SHP77 treated with DMSO at 0.1 percent for 48 hours (cell line): Measurements from ENCODE around the gene TAF10.

ENCODE experiments used
- DNase-seq: peaks from one replicate; lab custom pipeline; 2025; lab: John Stamatoyannopoulos, UW

TAF10 gene

DNA sequence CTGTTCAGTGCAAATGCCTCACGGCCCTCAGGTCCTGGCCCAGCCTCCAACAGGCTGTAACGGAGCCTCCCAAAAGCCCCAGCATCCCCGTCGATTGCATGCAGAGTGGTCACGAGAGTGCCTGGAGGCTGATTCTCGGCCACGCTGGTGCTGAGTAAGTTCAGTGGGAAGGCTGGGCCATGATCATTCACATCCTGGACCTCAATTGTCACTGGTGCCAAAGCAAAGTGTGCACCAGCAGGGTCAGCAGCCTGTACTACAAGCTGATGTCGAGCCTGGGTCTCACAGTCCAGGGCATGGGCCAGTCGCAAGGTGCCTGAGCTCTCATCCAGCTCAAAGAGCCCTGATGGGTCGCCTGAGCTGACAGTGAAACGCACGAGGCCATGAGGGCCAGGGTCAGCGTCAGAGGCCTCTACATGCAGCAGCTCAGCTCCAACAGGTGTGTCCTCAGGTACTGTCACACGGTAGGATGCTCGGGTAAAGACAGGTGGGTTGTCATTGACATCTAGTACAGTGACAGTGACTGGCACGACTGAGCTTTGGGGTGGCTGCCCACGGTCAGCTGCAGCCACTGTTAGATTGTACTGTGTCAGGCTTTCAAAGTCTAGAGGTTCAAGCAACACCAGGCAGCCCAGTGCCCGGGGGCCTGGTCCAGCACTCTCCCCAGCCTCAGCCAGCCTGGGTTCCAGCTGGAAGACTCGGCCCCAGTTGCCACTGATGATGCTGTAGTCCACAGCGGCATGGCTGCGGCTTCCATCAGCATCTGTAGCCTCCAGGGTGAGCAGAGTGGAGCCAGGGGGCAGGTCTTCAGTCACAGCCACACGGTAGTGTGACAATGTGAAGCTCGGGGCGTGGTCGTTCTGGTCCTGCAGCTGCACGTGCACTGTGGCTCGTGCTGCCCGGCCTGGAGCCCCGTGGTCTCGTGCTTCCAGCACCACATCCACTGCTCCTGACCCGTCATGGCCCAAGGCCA is 11.7 kb upstream of the TAF10 start:
- no peak for DNase-seq

DNA sequence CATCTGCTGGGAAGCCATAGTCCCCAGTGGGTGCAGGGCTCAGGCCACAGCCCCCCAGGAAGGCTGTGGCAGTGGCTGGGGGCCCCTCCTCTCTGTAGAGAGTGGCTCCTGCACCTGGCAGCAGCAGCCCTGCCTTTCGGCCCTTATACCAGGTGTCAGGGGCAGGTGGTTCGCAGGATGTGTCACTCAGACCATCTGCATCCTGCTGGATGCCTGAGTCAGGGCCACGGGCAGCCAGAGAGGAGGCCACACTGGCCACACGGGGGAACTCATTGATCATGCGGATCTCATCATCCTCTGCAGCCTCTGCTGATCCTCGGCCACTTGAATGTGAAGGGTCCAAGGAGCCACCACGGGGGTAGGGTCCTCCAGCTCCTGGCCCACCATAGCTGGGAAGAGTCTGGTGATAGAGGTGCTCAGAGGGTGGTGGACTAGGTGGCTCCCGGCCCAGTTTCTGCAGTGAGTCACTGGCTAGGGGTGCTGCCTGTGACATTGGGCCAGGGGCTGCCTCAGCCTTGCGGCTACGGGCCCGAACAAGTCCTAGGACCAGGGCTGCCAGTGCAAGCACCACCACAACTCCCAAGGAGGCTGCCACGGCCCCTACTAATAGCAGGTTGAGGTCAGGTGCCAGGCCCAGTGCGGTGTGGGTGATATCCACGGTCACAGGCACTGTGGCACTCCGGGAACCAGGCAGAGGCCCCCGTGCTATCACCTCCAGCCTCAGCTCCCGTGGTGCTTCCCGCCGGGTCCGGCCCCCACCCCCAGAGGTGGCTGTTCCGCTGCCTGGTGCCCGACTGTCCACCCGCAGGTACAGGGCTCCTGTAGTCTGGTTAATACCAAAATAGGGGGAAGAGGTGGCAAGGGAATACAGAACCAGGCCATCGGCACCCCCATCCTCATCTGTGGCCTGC is 10.5 kb upstream of the TAF10 start:
- DNase-seq: no peak

DNA sequence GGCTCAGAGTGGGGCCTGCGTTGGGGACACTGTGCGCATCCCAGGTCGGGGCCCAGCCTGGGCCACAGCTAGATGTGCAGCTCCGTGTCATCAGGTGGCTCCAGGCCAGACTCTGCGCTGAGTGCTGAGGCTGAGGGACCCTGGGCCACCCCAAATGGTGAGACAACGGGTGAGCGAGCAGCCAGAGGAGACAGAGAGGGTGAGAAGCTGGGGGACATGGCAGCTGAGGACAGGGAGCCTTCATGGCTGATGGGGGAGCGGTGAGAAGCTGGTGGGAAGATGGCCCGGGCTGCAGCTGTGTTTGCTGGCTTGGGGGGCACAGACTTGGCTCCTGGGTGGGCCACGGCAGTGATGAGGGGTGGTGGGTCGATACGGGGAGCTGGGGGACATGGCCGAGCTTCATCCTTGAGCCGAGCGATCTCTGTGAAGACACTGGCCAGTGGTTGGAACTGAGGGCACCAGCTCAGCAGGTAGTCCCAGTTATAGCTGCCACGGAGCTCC is 9.7 kb upstream of the TAF10 start:
- DNase-seq: no peak

DNA sequence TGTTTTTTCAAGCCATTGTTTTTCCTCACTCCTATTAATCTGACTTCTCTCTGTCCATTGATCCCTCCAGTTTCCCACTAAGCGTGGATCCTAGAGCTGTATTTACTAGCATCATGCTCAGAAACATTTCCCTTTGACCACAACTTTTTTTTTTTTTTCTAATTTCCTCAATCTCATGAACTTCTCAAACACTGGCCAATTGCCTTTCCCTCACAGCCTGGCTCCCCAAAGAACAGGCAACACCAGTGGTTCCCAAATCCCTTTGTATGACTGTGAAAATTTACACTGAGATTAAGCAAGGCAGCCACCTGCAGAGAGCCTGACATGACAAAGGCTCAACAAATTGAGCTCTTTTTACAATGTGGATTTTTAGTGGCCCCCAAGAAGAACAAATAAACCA is 8.6 kb upstream of the TAF10 start:
- DNase-seq: no peak

DNA sequence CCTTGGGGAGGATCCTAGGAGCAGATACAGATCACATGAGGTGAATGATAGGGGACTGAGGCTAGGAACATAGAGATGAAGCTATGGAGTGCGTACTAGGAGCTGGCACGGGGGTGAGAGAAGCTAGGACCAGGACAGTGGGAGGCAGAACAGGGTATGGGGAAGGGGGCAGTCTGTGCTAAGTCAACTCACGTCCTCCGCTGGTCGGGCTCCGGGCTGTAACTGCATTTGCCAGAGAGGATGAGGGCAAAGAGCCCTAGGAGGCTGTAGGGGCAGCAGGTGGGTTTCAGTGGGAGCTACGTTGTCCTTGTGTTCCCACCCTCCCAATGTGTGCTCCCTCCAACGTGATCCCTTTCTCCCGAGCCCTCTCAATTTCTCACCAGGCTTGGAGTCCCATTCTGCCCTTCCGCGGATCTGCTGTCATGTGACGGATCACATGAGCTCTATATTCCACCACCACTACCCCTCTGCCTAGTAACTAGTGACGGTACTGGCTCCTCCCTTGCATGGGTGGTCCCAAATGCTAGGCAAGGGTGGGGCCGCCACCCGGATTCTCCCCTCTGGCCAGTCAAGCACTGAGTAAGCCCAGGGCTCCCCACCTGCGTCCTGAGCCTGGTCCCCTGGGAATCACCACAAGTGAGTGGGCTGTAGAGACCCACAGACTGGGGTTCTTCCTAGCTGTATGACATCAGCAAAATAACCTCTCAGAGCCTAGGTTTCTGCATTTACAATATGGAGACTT is 7.2 kb upstream of the TAF10 start, which contains the start of gene TPP1:
TPP1 (minus strand) TSS at position 419 of the 742 bp plus-strand sequence; CDS start at position 397, 22 bp downstream.
- peak; percentile 44 for DNase-seq

DNA sequence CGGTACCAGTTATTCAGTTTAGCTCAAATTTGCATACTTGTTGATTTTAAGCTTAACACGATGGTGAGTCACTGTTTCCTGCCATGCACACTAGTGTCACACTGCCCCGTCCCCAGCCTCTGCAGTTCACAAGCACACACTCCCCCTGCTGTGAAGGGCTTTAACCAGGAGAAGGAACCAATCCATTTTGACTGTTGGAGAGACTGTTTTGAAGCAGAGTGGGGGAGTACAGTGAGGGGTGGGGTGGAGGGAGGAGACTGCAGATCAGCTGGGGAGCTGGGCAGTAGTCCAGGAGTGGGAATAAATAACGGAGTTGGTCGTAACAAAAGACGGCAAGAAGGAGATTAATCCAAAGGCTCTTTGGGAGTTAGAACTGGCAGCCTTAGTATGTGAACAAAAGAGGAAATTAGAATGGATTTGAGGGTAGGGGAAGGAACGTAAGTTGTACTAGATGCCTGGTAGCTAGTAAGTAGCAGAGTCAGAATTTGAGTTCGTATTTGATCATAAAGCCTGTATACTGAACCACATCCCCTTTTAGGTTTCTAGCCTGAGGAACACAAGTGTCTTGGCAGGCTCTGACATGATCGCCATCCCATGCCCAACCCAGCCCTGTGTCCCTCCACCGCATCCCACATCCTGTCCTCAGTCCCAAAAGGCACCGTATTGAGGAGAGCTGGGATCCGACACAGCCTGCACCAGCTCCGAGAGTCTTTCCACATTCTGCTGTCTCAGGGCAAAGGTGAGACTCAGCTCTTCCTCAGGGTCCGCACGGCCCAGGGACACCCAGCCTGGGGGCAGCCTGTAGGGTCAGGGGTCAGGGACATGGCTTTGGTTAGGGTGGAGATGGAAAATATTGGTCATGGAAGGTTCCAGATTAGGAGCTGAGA is 6.3 kb upstream of the TAF10 start:
- DNase-seq: no peak

DNA sequence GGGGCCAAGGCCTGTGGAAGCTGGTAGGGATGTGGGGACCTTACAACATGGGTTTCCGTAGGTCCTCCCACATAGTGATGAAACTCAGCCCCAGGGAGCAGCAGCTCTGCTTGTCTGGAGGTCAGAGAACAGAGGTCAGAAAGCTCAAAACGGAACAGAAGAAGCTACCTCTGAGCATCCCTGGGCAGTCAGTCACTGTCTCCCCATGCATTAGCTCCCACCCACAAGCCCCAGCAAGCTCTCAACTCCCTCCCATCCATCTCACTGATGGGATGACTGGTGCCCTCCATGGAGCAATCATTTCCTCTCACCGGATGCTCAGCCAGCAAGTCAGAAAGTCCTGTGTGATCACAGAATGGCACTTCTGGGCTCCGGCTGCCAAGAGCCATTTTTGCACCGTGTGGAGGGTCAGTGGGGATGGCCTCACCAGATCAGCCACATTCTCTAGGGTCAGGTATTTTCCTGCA is 5.3 kb upstream of the TAF10 start:
- DNase-seq: no peak

DNA sequence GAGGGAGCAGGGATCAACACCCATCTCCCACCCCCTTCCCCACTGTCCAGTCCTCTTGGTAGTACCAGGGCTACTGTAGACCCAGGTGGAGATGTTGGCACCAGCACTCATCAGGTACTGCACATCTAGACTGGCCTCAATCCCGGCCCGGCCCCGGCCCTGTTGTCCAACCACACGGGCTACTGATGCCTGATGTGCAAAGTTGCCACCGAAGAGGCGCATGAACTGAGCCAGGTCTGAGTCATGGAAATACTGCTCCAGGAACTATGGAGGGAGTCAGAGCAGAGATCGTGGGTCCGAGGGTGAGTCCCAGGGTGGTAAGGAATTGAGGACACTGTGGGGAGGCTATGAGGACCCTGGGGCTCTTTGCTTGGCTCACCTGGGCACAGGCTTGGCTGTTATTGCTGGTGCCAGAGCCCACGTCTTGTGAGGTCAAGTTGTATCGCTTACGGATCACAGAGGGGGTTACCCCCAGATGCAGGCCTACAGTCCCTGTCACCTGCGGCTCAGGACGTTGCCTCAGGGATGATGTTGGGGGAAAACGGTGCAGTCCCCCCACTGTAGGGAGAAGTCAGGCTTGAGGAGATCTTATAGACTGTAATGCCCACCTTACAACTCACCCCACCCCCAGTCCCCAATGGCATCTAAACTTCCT is 4.7 kb upstream of the TAF10 start:
- DNase-seq: no peak

DNA sequence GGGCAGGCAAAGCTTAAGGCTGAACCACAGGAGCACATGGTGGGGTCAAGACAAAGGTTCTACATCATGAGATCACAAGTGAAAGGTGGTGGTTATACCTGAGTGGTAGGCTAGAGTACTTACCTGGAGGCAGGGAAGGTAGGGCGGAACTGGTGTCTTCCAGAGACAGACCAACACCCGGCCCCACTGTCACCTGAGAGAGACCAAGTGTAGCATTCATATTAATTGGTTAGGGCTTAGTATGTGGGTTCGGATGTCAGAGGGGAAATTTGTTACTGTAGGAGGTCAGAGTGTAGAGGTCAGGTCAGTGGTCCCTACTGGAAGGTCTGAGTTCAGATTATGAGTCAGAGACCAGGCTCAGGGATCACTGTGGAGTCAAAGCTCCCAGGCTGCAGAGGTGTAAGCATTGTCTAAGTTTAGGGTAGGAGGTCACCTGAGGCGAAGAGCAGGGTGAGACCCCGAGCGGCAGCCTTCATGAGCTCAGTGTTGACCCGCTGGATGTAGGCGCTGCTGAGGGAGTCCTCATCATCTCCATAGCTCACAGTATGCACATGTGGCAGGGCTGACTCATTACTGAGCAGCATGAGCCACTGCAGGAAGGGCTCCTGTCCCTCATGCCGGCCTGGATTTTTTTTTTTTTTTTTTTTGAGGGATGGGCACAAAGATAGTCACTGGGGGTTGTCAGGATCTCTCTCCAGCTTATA is 4.0 kb upstream of the TAF10 start:
- no peak for DNase-seq

DNA sequence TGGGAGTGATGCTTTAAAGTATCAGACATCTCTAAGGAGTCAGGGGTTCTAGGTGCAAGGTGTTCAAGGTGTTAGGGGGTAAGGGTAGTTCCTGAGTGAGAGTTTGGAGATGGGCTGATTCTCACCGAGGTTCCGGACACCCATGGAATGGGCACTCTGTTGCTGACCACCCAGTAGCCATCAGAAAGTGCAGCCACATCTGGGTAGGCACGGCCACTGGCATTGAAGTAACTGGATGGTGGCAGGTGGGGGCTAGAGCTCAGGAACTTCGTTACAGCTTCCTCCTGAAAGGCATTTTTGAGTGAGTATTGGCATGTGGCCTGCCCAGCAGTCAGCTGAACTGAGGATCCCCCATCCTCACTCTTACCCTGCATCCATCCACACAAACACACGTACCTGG is 3.0 kb upstream of the TAF10 start:
- no peak for DNase-seq

DNA sequence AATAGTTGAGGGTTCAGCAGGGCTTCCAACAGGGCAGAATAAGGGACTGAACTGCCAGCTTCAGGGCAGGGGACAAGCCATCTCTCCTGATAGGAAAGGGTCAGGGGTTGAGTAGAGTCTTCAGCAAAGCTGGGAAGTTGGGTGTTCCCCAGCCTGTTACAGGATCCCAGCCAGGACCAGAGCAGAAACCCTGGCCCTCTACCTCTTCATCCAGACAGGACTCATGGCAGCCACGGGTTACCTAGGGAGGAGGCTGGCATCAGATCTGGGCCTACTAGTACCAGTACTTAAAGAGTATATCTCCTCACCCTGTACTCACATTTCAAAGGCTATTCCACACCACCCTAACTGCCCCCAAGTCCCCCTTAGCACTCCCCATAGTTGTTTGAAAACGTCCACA is 2.4 kb upstream of the TAF10 start:
- no peak for DNase-seq

DNA sequence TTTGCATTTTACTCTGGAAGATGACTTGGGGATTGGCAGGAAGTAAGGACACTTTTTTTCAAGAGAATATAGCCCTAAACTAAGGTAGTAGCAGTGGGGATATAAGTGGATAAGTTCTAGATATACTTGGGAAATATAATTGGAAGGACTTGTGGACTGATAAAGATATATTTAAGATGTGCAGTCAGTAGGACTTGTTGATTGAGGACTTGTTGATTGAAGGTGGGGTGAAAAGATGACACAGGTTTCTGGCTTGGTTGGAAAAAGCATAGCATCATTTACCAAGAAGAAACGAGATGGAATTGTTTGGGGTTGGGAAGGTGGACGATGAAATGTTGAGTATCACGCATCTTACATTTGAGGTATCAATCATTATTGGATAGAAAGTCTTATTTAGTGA is 1.5 kb upstream of the TAF10 start:
- no peak for DNase-seq

DNA sequence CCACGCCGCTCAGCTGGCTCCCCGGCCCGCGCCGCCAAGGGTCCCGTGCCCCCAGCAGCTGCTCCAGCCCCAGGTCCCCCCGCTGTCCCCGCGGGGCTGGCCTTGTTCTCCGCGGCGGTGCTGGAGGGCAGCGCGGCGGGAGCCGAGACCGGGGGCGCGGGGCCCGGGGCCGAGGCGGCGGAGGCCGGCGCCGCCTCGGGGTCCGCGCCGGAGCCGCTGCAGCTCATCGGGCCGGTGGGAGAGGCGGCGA is 128 bp downstream of the TAF10 start:
- DNase-seq: no peak

DNA sequence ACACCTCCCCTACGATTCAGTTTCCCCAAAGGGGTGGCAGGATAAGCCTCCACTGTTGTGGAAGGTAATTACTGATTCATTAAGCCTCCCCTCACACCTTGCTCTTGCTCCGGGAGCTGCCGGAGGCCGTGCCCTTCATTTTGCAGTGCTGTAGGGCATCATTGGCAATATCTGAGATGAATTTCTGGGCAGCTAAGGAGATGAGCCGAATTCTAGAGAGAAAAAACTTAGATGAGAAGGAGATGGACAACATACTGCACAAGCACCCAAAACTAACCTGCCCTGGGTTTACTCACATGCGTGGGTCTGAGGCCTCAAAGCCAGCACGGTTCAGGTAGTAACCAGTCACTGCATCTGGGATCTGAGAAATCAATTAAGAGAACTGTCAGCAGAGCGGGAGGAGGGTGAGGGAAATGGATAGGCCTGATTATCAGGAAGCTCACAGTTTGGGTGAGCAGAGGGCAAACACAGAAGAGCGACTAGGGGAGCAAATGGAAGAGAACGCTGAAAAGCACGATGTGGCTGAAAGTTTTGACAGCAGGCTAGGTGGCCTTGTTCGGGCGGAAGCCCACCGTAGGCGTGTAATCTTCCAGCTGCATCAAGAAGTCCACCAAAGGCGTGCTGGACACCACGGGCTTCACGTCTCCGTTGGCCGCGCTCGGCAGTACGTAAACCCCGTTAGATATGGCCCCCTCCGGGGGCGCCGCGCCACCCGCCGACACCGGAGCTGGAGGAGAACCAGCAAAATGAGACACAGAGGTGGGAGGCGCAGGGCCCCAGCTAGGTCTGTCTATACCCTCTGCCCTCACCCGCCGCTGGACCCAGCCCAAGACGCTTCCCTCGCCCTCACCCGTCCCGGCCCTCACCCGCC is 689 bp downstream of the TAF10 start:
- DNase-seq: no peak

DNA sequence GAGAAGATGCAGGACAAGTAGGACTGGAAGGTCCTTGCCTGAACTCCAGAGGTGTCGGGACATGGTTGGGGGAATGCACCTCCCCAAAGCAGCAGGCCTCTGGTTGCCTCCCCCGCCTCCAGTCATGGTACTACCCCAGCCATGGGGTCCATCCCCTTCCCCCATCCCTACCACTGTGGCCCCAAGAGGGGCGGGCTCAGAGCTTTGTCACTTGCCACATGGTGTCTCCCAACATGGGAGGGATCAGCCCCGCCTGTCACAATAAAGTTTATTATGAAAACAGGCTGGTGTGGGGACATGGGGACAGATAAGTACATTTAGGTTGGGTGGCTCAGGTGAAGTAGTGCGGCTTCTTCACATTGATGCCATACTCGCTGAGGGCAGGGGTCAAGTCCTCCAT is 1.4 kb downstream of the TAF10 start:
- no peak for DNase-seq

DNA sequence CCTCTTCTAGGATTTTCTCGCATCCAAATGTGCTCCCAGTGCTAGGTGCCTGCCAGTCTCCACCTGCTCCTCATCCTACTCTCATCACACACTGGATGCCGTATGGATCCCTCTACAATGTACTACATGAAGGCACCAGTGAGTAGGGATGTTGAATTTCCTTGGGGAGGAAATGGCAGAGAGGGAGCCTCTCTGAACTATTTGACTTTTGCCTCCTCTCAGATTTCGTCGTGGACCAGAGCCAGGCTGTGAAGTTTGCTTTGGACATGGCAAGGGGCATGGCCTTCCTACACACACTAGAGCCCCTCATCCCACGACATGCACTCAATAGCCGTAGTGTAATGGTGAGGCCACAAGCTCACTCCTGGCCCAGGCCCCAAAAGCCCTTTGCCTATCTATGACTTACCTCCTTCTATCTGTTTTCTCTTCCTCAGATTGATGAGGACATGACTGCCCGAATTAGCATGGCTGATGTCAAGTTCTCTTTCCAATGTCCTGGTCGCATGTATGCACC is 2.5 kb downstream of the TAF10 start:
- DNase-seq: no peak

DNA sequence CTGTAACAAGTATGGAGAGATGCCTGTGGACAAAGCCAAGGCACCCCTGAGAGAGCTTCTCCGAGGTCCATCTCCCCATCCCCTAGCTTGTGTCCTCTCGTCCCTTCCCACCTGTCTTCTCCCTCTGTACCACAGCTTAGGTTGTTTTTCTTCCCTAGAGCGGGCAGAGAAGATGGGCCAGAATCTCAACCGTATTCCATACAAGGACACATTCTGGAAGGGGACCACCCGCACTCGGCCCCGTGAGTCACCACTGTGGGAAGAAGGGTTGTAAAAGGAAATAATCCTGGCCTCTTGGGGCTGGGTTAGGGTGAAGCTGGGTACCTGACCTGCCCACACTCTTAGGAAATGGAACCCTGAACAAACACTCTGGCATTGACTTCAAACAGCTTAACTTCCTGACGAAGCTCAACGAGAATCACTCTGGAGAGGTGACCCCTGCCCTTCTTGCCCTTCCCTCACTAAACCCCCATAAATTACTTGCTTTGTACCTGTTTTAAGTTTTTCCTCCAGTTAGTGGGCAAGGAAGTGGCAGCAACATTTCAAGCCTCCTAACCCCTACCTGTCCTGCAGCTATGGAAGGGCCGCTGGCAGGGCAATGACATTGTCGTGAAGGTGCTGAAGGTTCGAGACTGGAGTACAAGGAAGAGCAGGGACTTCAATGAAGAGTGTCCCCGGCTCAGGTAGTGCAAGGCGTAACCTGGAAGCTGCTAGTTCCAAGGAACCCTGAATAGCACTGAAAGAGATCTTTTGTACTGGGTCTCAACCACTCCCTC is 3.1 kb downstream of the TAF10 start:
- DNase-seq: no peak

DNA sequence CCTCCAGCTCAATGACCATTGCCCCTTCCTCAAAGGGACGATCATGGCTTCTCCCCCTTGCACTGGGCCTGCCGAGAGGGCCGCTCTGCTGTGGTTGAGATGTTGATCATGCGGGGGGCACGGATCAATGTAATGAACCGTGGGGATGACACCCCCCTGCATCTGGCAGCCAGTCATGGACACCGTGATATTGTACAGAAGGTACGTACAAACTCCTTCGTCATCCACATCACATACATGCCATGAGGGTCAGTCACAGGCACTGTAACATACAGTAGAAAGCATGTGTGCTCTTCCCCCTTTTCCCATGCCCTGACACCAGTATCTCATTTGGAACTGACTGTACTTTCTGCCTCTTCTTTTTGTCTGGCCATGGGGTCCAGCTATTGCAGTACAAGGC is 4.0 kb downstream of the TAF10 start:
- no peak for DNase-seq
